Forelimb muscle (tissue), 1 donor: ENCODE measurements around the gene KCNH4. TPM values are rescaled to one million over a fixed set of nuclear protein-coding genes. Genes with fewer than 3 reads are reported as not detected.
"Not testable (repeated sequence)": the region's sequence is repeated elsewhere in the genome, so short reads cannot be mapped to it uniquely, and the experiment has no call there.

Experiments
- DNase-seq: peaks from one replicate; pipeline ENCODE4 v3.0.0-alpha.2; 2013; ENCODE audit warnings: low read depth
- polyA plus RNA-seq: library from polyadenylated mRNA; unstranded; fragments of 120-200 nt; gene quantifications from one replicate; pipeline ENCODE4 v1.2.1, GENCODE V29; 2013; ENCODE audit not compliant: insufficient read length

The KCNH4 gene
- polyA plus RNA-seq, 1 donor, result not detected

DNA sequence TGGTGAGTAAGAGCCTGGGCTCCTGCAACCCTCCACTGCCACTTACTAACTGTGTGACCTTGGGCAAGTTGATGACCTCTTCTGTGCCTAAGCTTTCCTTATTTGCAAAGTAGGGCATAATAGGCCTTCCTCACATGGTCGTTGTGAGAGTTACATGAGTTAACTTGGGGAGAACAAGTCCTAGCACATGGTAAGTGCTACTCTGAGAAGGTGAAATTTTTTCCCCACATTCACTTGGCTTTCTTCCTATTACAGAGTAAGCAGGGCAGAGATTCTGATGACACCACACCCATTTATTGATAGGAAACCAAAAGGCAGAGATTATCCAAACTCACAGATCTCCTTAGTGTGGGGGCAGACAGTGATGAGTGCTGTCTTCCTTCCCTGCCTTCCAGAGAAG, 1.6 kb downstream of the KCNH4 start:
- DNase-seq, result no peak

DNA sequence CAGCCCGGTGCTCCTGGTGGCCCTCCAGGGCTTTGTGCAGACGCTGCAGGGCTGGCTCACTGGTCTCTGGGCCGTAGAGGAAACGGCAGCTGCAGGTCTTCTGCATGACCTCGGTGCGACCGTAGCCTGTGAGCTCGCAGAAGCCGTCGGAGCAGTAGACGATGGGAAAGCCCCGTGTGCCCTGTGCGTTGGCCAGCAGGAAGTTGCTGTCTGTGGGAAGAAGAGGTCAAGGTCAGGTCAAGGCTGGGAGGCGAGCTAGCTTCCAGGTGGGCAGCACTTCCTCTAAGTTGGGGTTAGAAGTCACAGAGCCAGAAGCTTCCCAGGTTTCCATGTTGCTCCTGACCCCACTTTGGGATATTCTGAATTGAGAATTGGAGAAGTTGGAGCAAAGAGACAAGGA, 2.1 kb downstream of the KCNH4 start:
- no peak for DNase-seq

DNA sequence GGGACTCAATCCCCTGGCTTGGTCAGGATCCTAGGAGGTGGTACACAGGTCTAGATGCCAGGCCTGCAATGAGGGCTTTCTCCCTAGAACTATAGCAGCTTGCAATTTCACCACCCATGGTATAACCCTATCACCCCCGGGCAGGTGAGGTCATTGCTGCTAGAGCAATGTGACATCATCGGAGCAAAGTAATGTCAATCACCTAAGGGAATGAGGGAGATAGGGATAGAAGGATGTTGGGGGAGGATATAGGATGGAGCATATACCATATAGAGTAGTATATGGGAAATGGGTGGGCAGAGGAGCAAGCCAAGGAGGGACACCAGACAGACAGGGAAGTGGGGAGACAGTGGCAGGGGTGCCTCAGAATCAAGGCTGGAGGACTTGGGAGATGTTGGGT, 3.3 kb downstream of the KCNH4 start:
- DNase-seq, result no peak

DNA sequence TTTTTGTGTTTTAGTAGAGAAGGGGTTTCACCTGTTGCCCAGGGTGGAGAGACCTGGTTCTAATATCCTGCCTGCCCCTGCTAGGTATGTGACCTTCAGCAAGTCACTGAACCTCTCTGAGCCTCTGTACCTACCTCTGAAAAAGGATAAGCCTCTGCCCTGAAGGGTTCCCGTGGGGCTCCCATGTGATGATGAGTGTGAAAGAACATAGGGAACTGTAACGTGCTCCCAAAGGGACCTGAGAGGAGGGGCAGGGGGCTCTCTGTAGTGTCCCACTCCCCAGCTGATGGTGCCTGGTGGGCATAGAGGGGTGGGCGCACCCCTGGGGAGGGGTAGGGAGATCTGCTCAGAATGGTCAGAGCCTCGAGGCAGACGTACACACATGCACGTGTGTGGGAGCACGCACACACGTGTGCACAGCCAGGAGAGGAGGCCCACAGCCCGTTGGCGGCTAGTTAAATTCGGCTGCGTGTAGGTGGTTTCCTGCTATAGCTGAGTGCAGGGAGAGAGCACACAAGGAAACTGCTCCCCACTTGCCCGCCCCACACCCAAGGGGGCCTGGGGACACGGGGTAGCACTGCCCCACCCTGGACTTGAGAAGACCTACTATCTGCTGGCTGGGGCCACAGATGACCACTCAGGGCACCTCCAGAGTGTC, 6.7 kb downstream of the KCNH4 start:
- no peak for DNase-seq

DNA sequence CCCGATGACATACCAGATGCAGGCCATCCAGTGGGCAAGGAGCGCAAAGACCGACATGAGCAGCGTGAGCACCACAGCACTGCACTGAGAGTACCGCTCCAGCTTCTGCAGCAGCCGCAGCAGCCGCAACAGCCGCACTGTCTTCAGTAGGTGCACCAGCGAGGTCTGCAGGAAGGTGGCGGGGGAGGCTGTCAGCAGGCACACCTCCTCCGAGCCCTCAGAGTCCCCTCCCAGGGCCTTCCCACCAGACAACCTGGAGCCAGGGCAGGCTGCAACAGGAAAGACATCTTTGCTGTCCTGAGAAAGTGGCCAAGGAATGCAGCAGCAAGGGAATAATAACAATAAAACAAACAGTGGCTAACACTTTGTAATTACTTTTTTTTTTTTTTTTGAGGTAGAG, 9.1 kb downstream of the KCNH4 start:
- no peak for DNase-seq

DNA sequence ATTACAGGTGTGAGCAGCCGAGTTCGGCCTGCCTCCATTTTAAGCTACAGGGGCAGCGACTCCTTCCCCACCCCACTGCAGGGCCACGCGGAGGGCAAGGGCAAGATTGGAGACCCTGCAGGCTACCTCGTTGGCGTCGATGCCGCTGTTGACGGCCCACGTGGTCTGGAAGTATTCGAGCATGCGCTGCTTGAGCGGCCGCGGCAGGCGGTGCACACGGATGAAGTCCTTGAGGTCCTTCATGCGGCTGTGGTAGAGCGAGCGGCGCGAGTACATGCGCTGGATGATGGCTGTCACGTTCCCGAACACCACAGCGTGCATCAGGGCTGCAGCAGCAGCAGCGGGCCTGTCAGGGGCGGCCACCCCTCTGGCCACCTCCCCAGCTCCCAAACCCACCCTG, 11.6 kb downstream of the KCNH4 start:
- DNase-seq, result no peak

DNA sequence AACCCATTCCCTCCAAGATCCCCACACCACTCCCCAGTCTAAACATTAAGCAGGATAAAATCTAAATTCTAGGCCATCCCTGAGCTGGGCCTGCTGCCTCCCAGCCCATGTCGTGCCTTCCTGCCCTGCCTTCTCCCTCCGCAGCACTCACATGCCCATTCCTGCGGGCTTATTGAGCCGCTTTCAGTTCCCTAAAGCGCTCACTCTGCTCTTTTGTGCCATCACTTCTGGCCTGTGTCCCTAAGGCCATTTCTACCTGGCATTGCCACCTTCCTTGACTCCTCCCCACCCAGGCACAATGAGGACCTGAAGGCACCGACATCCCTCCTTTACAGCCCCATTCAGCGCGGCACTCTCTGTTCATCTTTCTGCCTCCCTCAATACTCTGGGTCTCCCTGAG, 13.1 kb downstream of the KCNH4 start:
- no peak for DNase-seq

DNA sequence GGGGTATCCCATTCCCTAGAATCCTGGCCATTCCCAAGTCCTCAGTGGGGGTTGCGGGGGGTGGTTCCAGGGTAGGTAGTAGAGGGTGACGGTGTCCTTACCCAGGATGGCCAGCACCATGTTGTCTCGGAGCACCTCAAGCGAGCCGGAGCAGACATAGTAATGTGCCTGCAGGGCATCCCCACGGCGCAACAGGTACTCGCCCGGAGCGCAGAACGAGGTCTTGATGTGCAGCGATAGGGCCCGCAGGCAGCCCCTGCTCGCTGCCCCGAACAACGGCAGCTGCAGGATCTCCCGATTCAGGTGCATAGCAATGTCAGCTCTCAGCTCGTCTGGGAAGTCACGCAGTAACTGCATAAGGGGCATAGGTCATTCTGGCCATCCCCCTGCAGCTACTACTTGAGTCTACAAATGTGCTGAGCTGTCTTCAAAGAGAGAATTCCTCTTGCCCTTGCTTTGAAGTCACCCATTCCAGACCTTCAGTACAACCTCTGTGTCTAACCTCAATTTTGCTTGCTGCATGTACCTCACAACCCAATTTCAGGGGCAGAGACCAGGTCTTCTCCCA, 14.7 kb downstream of the KCNH4 start:
- DNase-seq, result no peak

DNA sequence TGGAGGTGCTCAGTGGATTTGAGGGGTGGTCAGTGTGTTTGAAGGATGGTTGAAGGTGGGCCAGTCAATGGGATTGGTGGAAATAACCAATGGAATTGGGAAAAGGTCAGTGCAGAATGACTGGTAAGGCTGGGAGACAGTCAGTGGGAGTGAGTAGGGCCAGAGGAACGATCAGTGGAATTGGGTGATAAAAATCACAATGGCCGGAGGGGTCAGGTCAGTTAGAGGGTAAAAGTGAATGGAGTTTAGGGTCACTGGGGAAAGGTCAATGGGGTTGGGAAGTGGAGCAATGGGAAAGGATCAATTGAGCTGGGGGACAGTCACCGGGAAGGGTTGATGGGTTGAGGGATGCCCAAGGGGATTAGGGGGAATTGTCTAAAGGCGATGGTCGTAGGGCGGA, 15.2 kb downstream of the KCNH4 start:
- no peak for DNase-seq

DNA sequence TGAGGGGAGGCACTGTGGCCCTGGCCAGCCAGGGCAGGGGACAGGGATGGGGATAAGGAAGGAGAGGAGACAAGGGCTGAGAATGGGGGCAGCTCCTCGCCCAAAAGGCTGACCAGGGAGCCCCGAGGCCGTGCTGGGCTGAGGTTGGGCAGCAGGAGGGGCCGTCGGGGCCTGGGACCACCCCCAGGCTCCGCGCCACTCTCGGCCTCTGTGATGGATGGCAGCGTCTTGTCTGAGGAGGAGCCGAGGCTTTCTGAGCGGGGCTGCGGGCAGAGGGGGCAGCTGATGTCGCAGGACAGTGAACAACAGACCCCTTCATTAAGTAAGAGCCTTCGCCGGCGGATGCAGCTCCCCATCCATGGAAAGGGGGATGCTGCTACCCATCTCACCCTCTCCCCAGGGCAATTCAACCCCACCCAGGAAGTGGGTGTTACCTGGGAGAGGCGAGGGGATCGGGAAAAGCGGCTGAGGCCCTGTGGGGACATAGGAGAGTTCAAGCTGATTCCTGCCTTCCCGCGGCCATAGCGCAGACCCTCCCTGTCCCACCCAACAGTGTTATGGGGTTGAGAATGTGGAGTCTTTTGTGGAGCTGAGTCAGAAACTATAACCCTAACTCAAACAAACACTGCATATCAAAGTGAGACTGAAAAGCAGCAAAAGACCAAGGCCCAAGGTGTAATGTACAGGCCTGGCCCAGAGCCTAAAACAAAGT, 17.1 kb downstream of the KCNH4 start:
- no peak for DNase-seq

DNA sequence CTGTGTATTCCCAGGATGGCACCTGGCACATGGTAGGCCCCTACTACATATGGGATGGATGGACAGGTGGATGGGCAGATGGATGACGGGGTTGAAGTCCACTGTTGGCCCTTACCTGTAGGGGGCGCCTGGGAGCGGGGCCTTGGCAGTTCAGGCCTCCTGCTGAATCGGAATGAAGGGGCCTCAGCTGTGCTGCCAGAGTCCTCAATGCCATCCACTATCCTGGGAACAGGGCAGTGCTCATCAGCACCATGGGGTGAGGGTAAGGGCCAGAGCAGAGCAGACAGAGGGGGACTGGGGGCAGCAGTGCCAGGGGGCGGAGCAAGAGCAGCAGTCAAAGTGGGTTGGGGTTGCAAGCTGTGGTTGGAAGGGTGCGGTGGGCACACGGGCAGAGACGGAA, 17.8 kb downstream of the KCNH4 start:
- no peak for DNase-seq

DNA sequence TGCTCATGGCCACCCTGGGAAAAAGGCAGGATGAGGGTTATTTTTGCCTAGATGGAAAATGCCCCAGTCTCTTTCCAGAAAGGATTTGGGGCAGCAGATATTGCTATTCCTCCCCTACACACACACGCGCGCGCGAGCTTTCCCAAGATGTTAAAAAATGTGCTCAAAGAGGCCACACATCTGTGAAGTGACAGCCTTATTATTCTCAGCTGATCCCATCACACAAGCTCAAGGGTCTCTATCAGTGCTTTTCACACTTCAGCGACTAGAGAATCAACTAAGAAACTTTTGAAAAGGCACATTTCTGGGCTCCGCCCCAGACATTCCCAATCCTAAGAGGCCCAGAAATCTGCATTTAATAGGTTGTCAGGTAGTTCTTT, 20.4 kb downstream of the KCNH4 start:
- DNase-seq, result no peak

DNA sequence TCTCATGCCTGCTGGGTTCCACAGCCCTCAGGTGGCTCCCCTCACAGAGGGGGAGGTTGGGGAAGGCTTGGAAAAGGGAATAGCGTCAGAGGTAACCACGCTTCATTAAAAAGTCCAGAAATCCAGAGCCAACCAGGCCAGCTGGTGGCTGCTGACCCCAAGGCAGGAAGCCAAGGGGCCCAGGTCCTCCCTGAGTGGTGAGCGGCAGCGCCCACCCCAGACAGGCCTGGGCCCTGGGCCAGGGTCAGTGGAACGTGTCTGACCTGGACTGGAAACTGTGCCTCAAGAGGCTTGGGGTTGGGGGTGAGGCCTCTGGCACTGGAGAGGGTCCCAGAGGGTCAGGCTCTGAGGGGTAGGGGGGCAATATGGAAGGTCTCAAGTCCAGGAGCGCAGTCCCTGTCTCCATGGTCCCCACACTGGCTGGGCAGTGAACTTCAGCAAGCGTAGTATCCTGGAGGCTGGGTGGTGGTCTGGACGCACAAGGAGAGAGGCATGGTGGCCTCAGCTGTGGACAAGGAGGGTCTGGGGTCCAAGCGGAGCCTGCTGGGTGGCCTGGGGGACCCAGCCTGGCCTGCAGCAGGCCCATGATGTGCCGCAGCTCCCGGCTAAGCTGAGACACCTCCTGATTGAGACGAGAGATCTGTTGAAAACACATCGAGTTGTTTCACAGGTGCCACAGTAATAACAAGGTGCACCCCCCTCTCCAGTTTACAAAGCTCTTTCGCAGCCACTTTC, 21.0 kb downstream of the KCNH4 start:
- no peak for DNase-seq

DNA sequence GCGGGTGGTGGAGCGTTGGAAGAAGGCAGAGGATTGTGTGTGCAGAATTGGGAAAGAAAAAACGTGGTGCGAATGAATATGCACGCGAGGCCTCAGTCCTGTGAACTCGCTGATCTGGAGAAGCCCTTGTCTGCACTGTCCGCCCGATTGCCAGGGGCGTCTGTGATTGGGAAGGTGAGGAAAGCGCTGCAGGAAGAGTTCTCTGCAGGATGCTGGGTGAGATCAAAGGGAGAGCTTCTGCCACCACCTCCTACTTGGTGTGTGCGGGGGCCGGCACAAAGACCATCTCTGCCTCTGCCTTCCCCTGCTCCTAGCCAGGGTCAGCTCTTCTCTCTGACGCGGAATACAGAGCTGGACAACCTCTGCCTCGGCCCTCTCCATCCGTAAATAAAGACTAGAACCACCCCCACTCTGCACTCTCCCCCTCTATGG, 25.3 kb downstream of the KCNH4 start:
- no peak for DNase-seq

DNA sequence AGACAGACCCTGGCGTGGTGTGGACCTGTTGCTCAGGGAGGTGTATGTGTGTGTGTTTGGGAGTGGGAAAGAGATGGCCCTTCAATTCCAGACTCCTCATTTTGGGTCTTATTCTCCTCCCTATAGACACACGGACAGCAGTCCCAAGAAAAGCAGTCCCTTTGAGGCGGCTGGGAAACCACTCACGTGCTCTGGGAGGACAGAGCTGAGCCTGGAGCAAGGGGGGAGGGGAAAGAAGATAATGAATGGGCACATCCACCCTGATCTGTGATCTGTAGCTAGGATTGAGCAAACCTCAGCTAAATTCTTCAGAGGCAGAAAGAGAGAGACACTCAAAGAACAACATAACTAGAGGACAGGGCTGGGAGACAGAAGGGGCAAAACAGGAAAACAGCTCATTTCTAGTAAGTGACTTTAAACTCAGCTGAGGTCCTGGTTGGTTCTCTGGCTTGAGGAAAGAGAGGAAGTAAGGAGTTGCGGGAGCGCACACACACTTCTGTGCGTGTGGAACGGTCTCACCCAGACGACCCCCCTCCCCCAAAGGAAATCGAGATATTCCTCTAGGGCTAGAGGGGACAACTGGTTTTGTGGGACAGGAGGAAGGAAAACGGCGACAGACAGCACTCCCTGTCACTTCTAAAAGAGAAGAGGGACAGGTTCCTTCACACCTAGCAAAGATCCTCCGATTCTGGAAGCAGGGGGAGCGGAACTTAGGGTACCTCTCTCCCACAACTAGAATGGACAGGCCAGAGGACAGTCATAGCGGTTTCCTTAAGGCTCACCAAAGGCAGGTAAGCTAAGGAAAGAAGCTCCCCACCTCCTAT, 26.8 kb downstream of the KCNH4 start:
- DNase-seq, result no peak

DNA sequence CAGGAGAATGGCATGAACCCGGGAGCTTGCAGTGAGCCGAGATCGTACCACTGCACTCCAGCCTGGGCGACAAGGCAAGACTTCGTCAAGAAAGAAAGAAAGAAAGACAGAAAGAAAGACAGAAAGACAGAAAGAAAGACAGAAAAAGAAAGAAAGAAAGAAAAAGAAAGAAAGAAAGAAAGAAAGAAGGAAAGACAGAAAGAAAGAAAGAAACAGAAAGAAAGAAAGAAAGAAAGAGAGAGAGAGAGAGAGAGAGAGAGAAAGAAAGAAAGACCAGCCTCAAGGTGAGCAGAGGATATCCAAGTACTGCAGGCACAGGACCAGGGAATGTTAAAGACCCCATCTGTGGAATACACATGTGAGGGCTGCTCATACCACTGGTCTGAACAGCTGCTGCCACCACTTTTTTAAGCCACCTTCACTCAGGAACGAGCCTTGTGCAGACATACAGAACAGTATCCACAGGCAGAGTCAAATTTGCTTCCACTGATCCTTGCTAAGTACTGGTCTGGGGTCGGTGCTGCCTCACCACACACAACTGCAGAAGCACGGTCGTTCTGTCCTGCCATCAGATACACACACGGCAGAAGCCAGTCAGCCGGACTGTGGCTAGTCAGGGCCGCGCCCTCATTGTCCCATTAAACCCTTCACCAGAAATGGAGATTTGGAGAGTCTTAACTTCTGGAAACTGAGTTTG, 33.9 kb downstream of the KCNH4 start:
- no peak for DNase-seq

DNA sequence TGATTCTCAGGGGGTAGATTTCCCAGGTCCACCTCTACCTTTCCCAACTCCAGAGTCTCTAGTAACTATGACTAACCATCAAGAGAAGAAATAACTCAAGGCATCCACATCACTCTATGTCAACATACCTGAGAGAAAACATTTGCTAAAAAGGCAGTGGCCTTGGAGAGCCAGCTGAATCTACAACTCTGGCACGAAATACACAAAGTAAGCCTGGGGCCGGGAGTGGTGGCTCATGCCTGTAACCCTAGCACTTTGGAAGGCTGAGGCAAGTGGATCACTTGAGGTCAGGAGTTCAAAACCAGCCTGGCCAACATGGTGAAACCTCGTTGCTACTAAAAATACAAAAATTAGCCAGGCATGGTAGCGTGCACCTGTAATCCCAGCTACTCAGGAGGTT, 37.8 kb downstream of the KCNH4 start:
- DNase-seq, result not testable (repeated sequence)

DNA sequence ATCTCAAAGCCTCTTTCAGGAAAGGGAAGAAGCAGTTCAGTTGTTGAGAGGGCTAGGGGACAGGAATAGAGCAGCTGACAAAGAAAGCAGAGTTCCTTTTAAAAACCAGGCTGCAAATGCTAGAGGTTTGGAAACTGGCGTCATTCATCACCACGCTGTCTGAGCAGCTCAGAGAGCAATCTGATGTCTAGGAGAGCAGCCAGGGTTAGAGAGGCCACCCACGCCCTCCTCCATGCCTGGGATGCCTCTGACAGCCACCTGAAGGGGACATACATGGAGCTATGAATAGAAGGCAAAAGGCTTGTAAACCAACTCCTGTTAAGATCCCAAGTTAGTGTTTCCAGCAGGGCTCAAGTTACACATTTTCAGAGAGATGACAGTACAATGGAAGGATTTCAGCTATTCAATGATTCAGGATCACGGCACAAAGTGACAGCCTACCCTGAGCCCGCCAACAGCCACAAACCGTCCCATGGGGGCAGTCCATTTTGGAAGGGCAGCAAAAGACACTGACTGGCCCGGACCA, 38.5 kb downstream of the KCNH4 start:
- no peak for DNase-seq

DNA sequence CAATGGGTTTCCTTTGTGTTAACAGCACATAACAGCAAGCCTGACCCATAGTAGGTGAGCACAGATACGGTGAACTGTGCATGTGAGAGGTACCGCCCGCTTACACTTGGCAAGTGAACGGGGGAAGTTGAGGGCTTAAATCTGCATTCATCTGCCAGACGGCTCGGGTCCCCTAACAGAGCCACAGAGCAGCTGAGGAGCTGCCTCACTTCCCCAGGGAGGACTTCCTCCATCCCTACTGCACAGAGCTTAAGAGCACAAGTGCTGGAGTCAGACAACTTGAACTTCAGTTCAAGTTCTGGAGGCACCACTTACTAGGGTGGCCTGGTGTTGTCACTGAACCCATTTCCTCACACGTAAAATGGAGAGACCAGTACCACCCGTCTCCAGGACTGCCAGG, 39.6 kb downstream of the KCNH4 start:
- no peak for DNase-seq

DNA sequence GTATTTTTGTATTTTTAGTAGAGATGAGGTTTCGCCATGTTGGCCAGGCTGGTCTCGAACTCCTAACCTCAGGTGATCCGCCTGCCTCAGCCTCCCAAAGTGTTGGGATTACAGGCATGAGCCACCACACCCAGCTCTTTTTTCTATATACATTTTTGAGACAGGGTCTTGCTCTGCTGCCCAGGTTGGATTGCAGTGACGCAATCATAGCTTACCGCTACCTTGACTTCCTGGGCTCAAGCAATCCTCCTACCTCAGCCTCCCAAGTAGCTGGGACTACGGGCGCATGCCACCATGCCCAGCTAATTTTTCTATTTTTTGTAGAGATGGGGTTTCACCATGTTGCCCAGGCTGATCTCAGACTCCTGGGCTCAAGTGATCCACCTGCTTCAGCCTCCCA, 40.3 kb downstream of the KCNH4 start:
- DNase-seq, result not testable (repeated sequence)
